AG09319 (cell line): ENCODE data around the gene ARL13A.
"Not testable (repeated sequence)": the region's sequence is repeated elsewhere in the genome, so short reads cannot be mapped to it uniquely, and the experiment has no call there.

Source experiments
- DNase-seq: peaks from one replicate; pipeline ENCODE4 v3.0.0-alpha.2; 2010; ENCODE audit warnings: low read depth; ENCODE audit errors: extremely low read depth
- CTCF ChIP-seq: IDR thresholded peaks from 2 replicates; pipeline ENCODE4 v1.5.1; 2011; ENCODE audit warnings: low read depth, mild to moderate bottlenecking, inconsistent platforms, low read length, moderate library complexity

ARL13A gene

GRCh38 chrX:100994352-100995281 lies 25.1 kb downstream of the ARL13A start:
- no peak for DNase-seq

GRCh38 chrX:100995469-100995868 lies 26.0 kb downstream of the ARL13A start:
- DNase-seq = peak; percentile 18
- TF ChIP-seq CTCF = no peak

More at GRCh38 chrX:100994352-100995281, 25.1 kb downstream of the ARL13A start:
- no peak for TF ChIP-seq CTCF

- DNase-seq = no peak
- TF ChIP-seq CTCF = no peak
Observed at GRCh38 chrX:100999451-100999850, 29.9 kb downstream of the ARL13A start.

- TF ChIP-seq CTCF = no peak
- no peak for DNase-seq
Observed at GRCh38 chrX:101009090-101009489, 39.6 kb downstream of the ARL13A start.

- not testable (repeated sequence) for DNase-seq
Observed at GRCh38 chrX:101012031-101012430, 42.5 kb downstream of the ARL13A start.

- TF ChIP-seq CTCF = no peak
- DNase-seq = no peak
Observed at GRCh38 chrX:101022020-101022419, 52.5 kb downstream of the ARL13A start.

- no peak for DNase-seq
- no peak for TF ChIP-seq CTCF
Observed at GRCh38 chrX:101025126-101025525, 55.6 kb downstream of the ARL13A start.
